ENCODE results near the gene SOX18.
"Not testable (repeated sequence)": the region's sequence is repeated elsewhere in the genome, so short reads cannot be mapped to it uniquely, and the experiment has no call there.

SOX18 gene

GRCh38 chr20:64021124-64021975 lies 28.1 kb downstream of the SOX18 start:
- no peak for DNase-seq

DNA sequence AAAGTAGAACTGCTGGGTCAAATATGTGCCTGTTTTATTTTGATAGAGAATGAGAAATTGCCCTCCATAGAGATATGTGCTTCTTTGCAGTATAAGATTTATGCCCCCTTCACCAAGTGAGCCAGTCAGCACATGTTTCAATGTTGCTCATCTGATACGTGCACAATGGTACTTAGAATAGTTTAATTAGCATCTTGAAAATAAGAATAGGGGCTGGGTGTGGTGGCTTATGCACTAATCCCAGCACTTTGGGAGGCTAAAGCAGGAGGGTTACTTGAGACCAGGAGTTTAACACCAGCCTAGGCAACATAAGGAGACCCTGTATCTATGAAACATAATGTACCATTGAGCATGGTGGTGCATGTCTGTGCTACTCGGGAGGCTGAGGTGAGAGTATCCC lies 33.8 kb downstream of the SOX18 start:
- no peak for DNase-seq

DNA sequence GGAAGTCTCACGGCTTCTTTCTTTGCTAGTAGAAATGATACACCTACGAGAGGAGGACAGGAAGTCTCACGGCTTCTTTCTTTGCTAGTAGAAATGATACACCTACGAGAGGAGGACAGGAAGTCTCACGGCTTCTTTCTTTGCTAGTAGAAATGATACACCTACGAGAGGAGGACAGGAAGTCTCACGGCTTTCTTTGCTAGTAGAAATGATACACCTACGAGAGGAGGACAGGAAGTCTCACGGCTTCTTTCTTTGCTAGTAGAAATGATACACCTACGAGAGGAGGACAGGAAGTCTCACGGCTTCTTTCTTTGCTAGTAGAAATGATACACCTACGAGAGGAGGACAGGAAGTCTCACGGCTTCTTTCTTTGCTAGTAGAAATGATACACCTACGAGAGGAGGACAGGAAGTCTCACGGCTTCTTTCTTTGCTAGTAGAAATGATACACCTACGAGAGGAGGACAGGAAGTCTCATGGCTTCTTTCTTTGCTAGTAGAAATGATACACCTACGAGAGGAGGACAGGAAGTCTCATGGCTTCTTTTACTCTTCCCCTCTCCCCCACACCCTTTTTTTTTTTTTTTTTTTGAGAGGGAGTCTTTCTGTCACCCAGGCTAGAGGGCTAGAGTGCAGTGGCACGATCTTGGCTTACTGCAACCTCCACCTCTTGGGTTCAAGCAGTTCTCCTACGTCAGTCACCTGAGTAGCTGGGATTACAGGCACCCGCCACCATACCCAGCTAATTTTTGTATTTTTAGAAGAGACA lies 36.9 kb downstream of the SOX18 start:
- DNase-seq, result not testable (repeated sequence)

GRCh38 chr20:64011366-64011779 lies 38.1 kb downstream of the SOX18 start:
- DNase-seq, result no peak

GRCh38 chr20:64010711-64011237 lies 38.7 kb downstream of the SOX18 start:
- DNase-seq, result no peak

DNA sequence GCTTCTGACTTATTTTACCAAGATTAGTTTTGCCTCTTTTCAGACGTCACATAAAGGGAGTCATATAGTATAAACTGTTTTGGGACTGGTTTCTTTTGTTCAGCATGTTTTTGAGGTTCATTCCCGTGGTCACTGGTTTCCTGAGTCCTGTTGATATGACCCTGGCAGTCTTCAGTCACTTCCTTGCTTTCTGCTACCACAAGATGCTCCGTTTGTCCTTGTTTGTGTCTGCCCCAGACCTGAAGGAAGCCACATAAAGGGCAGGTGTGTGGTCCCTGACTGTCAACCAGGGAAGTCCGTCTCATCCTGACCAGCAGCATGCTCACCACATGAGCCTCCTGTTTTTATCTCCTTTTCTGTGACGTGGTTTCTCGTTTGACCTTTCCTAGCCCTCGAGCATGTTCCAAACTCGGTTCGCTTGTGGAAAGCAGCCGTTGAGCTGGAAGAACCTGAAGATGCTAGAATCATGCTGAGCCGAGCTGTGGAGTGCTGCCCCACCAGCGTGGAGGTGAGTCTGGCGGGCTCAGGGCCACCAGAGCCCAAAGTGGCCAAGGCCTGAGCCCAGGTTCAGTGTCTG lies 39.5 kb downstream of the SOX18 start:
- no peak for DNase-seq

GRCh38 chr20:64006902-64007301 lies 42.5 kb downstream of the SOX18 start:
- DNase-seq, result no peak

DNA sequence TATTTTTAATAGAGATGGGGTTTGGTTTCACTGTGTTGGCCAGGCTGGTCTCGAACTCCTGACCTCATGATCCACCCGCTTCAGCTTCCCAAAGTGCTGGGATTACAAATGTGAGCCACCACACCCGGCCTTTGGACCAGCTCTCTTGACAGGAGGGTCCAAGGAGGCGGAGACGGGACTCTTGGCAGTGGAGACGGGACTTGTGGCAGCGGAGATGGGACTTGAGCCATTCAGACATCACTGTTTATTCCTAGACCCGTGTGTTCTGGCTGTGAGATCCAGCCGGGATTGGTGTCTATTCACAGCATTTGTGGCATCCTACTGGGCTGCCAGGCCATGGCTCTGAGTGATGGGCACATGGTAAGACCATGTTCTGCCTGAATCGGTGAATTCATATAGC lies 42.9 kb downstream of the SOX18 start:
- no peak for DNase-seq

GRCh38 chr20:64005394-64005793 lies 44.0 kb downstream of the SOX18 start:
- no peak for DNase-seq

- no peak for DNase-seq
Measured at GRCh38 chr20:64003960-64004725, 45.3 kb downstream of the SOX18 start.

DNA sequence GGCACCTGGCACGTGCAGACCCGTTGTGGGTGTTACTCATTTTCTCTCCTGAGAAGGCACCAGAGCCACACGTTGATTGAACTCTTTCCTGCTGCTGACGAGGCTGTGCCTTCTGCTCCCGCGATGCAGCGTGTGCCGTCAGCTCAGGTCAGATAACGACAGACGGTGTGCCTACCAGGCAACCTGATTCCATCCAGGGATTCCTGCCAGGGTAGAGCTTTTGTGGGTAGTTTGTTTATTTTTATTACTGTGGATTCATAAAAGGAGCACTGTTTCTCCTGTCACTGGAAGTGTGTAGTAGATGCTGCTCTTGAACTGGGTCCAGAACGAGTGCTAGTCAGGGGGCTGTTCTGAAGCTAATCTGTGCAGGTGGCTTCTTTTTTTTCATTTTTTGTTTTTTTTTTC lies 47.8 kb downstream of the SOX18 start:
- DNase-seq, result no peak

- DNase-seq, result no peak
Measured at GRCh38 chr20:64000906-64001305, 48.5 kb downstream of the SOX18 start.
